ENCODE data around the gene CCDC9B.

- TF ChIP-seq EZH2 (IDR thresholded peaks at IDR 0.05): no peak
- no peak for TF ChIP-seq POLR2AphosphoS5 (IDR thresholded peaks at IDR 0.05; ENCODE audit: borderline replicate concordance, low read depth, low read length)
- TF ChIP-seq FOXP2 (optimal IDR thresholded peaks at IDR 0.05; ENCODE audit: control extremely low read depth, extremely low read length, insufficient read depth): no peak
Measured at GRCh38 chr15:40337597-40337996, 3.1 kb downstream of the CCDC9B start.
